Measurements from ENCODE around the gene TPD52L3. TPM values are rescaled to one million over a fixed set of nuclear protein-coding genes. Genes with fewer than 3 reads are reported as not detected.

TPD52L3 gene
- total and polyA plus RNA-seq, 2 of the 4 experiments (the other 2 are of a cell fraction), result not detected

DNA sequence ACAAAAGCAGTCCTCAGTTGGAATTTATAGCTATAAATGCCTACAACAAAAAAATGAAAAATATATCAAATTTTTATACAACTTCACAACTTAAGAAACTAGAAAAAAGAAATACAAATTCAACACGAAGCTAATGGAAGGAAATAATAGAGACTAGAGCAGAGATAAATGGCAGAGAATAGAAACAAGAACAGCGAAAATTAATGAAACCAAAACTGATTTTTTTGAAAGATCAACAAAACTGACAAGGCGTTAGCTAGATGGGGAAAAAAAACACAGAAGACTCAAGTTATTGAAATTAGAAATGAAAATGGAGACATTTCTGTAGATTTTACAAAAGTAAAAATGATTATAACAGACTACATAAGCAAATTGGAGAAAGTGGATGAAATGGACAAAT is 20.6 kb downstream of the TPD52L3 start:
- H3K56ac ChIP-seq (ENCODE audit: extremely low read depth, insufficient read depth, low read length), result no peak overlapping the region
- no peaks in the 10 kb centered on the region for H3K4me1 ChIP-seq (ENCODE audit: control insufficient read depth, insufficient read depth, low read length)
- peaks cover 5% of the 10 kb centered on the region for H3K27me3 ChIP-seq (ENCODE audit: control insufficient read depth, insufficient read depth, low read length)
- no peak overlapping the region for H3K27ac ChIP-seq (ENCODE audit: insufficient read depth, low read length)
- H2BK20ac ChIP-seq (ENCODE audit: low read depth, low read length), result no peak overlapping the region
- no peak overlapping the region for H2BK15ac ChIP-seq (ENCODE audit: low read depth, low read length)
- no peak overlapping the region for H2AK9ac ChIP-seq (replicated peaks; ENCODE audit: low read depth, low read length, poor library complexity)
- H3K36me3 ChIP-seq (ENCODE audit: control insufficient read depth, insufficient read depth, low read length), result no peaks in the 10 kb centered on the region
- ChIA-PET POLR2A (ENCODE audit: unreplicated experiment) (interaction anchor here (0.6 kb wide), 1 partner anchor 65 kb away, joined by 3 read pairs; no protein-coding TSS in a partner anchor), CTCF (interaction anchor here (0.6 to 0.7 kb wide), 2 partner anchors 16 to 379 kb away, joined by 5 read pairs; no protein-coding TSS in a partner anchor)
- no peak overlapping the region for H3K4ac ChIP-seq (ENCODE audit: low read depth, low read length)
- in situ Hi-C loops (cut with MboI; ENCODE audit: low sequenced_read_pairs), result no loop called here
- no peak overlapping the region for H3K18ac ChIP-seq (ENCODE audit: low read depth, low read length)
- no peak for TF ChIP-seq CHD1 (IDR thresholded peaks at IDR 0.05; ENCODE audit: low read depth, low read length)
- no peak for TF ChIP-seq MAFK (IDR thresholded peaks at IDR 0.05; ENCODE audit: low read depth, low read length)
- no peak for TF ChIP-seq RCOR1 (IDR thresholded peaks at IDR 0.05; ENCODE audit: insufficient replicate concordance, low read length)
- no peak for TF ChIP-seq SMC3 (IDR thresholded peaks at IDR 0.05; ENCODE audit: low read depth, low read length)
- TF ChIP-seq NFE2L2 (IDR thresholded peaks at IDR 0.05; ENCODE audit: low read depth, low read length), result no peak
- TF ChIP-seq USF2 (IDR thresholded peaks at IDR 0.05; ENCODE audit: low read depth, low read length), result no peak
- TF ChIP-seq BHLHE40 (IDR thresholded peaks at IDR 0.05; ENCODE audit: low read depth, low read length), result no peak
- no peak for TF ChIP-seq RFX5 (IDR thresholded peaks at IDR 0.05; ENCODE audit: low read depth, low read length)
- no peak for TF ChIP-seq FOS (IDR thresholded peaks at IDR 0.05; ENCODE audit: low read depth, low read length)
- no peak for TF ChIP-seq MXI1 (IDR thresholded peaks at IDR 0.05; ENCODE audit: borderline replicate concordance, low read depth, low read length)
- TF ChIP-seq RAD21 (IDR thresholded peaks at IDR 0.05; ENCODE audit: low read length), result no peak
- no peak for TF ChIP-seq MAZ (IDR thresholded peaks at IDR 0.05; ENCODE audit: borderline replicate concordance, low read depth, low read length)
- TF ChIP-seq CEBPB (IDR thresholded peaks at IDR 0.05; ENCODE audit: low read depth, low read length), result no peak
- no peak for TF ChIP-seq ELK1 (IDR thresholded peaks at IDR 0.05; ENCODE audit: borderline replicate concordance, low read depth, low read length)
- TF ChIP-seq, protein P1, sequence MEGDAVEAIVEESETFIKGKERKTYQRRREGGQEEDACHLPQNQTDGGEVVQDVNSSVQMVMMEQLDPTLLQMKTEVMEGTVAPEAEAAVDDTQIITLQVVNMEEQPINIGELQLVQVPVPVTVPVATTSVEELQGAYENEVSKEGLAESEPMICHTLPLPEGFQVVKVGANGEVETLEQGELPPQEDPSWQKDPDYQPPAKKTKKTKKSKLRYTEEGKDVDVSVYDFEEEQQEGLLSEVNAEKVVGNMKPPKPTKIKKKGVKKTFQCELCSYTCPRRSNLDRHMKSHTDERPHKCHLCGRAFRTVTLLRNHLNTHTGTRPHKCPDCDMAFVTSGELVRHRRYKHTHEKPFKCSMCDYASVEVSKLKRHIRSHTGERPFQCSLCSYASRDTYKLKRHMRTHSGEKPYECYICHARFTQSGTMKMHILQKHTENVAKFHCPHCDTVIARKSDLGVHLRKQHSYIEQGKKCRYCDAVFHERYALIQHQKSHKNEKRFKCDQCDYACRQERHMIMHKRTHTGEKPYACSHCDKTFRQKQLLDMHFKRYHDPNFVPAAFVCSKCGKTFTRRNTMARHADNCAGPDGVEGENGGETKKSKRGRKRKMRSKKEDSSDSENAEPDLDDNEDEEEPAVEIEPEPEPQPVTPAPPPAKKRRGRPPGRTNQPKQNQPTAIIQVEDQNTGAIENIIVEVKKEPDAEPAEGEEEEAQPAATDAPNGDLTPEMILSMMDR (conservative IDR thresholded peaks at IDR 0.05; ENCODE audit: low read depth, low read length), result no peak
- dilution Hi-C loops (cut with HindIII; ENCODE audit: low sequenced_read_pairs, unreplicated experiment), result no loop called here
- no TSS peak for BruUV-seq (replicated peaks)
- no peak overlapping the region for H2BK120ac ChIP-seq (ENCODE audit: low read depth, low read length)
- WGBS, 2 experiments (ENCODE audit: extremely low coverage in 2 of 2, insufficient read length in 1 of 2), result no CpG with 5 or more reads among the region's 3 CpGs
- H3K23ac ChIP-seq (ENCODE audit: low read depth, low read length), result no peak overlapping the region
- no peak overlapping the region for H2AFZ ChIP-seq (replicated peaks; ENCODE audit: low read length, poor library complexity)
- H3K4me3 ChIP-seq (ENCODE audit: insufficient read depth, low read depth, low read length), result no peak overlapping the region
- no peak overlapping the region for H3K4me2 ChIP-seq (ENCODE audit: low read depth, low read length)
- H4K5ac ChIP-seq (ENCODE audit: low read depth, low read length), result no peak overlapping the region
- ATAC-seq (ENCODE audit: low read depth) (no peak), DNase-seq (no peak)
- no peak overlapping the region for H3K9ac ChIP-seq (ENCODE audit: low read depth, low read length)
- intact Hi-C loops (cut with micrococcal nuclease), result no loop called here
- H2AK5ac ChIP-seq (ENCODE audit: low read depth, low read length), result no peak overlapping the region
- no peak overlapping the region for H2BK5ac ChIP-seq (ENCODE audit: low read depth, low read length, poor library complexity, severe bottlenecking)
- no peak overlapping the region for H4K91ac ChIP-seq (ENCODE audit: insufficient read depth, low read depth, low read length)
- no peak overlapping the region for H4K8ac ChIP-seq (ENCODE audit: low read depth in 2 of 2, low read length in 2 of 2)
- H3K79me1 ChIP-seq (ENCODE audit: low read depth in 1 of 2, low read length in 2 of 2), result no peaks in the 10 kb centered on the region
- no peak overlapping the region for H3K14ac ChIP-seq (replicated peaks; ENCODE audit: low read depth, low read length)
- H4K20me1 ChIP-seq (ENCODE audit: insufficient read depth, low read length), result no peaks in the 10 kb centered on the region
- H3K9me1 ChIP-seq (ENCODE audit: insufficient read depth, low read length), result no peaks in the 10 kb centered on the region
- H3K9me3 ChIP-seq (ENCODE audit: control insufficient read depth, insufficient read depth, low read length), result no peaks in the 10 kb centered on the region

Measured in IMR-90 (cell line).